ENCODE results near the gene NFYA.

Gene NFYA

GRCh38 chr6:41046084-41046483 lies 26.7 kb upstream of the NFYA start:
- DNase-seq (ENCODE audit: low spot score), result no peak

GRCh38 chr6:41047306-41047705 lies 25.5 kb upstream of the NFYA start:
- DNase-seq (ENCODE audit: low spot score), result no peak

GRCh38 chr6:41047745-41048732 lies 24.7 kb upstream of the NFYA start:
- no peak for DNase-seq (ENCODE audit: low spot score)

DNA sequence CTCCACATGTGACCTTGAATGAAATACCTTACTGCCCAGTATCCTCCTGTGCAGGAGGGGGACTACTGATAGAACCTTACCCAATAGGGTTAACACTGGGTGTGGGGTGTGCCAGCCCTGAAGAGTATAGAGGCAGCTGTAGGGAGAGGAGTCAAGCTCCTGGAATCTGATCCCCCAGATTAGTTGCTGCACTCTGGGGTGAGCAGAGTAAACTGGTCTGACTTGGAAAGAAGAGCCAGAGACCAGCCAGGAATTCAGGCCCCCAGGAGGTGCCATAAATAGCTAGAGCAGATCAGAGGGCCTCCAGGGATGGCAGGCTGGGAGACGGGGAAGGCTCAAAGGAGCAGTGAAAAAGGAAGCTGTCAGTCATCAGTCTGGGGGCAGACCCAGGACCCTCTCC lies 23.3 kb upstream of the NFYA start:
- no peak for DNase-seq (ENCODE audit: low spot score)

- no peak for DNase-seq (ENCODE audit: low spot score)
Measured at GRCh38 chr6:41049955-41050354, 22.8 kb upstream of the NFYA start.

GRCh38 chr6:41050536-41050935 lies 22.2 kb upstream of the NFYA start:
- DNase-seq (ENCODE audit: low spot score), result no peak

DNA sequence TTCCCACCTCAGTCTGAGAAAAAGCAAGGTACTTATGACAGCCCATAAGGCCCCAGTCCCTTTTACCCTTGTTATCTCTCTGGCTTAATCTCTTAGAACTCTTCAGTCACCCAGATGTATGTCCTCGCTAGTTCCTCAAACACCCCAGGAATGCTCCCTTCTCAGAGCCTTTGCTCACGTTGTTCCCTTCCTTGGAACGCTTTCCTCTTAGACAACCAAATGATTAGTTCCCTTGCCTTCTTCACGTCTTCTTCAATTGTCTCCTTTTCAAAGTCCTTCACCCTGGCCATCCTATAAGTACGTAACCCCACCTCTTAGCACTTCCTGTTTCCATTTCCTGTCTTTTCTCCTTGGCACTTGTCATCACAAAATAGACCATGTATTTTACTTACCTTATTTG lies 20.9 kb upstream of the NFYA start:
- DNase-seq (ENCODE audit: low spot score), result no peak

DNA sequence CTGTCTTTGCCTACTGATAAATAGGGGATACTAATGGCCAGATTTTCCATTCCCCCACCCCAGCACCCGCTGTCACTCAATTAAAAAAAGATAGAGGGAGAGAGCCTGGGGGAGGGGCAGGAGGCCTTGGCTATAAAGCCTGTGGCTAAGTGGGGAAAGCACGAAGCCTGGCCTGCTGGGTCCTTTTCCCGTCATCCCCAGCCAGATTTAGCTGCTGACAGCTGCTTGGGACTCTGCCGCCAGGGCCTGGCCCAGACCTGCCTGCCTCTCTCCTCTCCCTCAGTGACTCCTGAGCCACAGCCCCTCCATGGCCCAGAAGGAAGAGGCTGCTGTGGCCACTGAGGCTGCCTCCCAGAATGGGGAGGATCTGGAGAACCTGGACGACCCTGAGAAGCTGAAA lies 19.7 kb upstream of the NFYA start, which contains the start of gene APOBEC2:
TSS of gene APOBEC2 (plus strand) at position 162 of the 400 bp plus-strand sequence. CDS start at position 308, 146 bp downstream.
- no peak for DNase-seq (ENCODE audit: low spot score)

DNA sequence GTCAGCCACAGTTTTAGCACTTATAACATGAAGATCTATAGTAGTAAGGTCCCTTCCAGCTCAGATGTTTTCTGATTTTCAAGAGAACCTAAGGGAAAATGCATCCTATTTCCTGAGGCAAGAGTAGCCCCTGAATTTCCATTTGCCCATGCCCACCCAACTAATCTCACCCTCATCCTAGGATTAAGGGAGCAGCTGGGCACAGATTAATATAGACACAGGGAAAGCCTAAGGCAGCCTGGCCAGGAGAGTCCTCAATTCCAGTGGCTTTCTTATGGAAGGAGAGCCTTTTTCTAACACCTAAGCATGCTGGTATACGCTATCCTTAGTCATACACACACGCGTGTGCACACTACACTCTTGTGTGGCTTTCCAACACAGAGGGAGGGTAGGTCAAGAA lies 18.3 kb upstream of the NFYA start:
- DNase-seq (ENCODE audit: low spot score), result no peak

GRCh38 chr6:41055149-41055548 lies 17.6 kb upstream of the NFYA start:
- DNase-seq (ENCODE audit: low spot score), result no peak

DNA sequence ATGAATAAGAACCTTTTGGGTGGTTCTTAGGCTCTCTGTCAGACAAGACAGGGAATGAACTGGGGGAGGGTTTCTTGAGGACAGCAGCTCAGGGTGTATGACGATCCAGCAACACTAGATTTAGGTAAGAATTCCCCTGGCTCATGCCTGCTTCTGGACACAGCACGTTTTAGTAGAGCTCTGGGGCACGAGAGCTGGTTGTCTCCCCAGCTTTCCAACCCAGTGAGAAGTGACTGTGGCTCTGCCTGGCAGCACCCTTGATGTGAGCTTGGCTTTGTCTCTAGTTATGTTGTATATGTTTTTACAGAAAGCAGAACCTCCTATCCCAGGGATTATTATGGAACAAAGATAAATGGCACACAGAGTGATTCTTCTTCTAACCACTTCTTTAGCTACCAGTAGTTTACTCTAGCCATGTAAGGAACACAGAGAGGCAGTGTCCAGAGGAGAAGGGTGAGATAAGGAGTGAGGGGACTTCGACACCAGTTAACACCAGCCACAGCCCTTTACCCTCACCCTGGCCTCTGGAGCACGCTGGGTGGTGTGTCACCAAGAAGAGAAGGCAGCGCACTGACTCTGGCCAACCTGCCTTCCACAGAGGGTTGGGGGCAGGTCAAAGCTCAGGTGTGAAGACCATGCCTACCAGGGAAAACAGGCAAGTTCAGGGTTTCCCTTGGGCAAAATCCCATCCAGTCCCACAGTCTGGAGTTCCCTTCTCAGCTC lies 15.8 kb upstream of the NFYA start:
- no peak for DNase-seq (ENCODE audit: low spot score)

DNA sequence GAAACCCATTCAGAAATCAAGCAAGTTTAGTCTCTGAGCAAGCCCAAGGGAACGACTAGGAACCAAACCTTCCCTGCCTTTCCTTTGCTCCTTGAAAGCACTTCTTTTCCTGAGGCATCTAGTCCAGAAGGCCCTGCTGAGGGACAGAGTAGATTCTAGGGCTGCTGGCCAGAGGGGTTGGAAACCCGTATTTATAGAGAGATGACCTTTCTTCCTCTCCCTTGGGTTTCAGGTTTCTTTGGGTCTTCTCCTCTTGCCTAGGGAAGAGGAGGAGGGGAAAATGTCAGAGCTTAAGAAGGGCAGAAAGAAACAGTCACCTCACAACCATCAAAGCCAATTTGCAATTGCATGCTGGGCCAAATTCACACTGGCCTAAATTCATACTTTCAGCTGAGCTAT lies 14.0 kb upstream of the NFYA start:
- DNase-seq (ENCODE audit: low spot score), result no peak

GRCh38 chr6:41059556-41059955 lies 13.2 kb upstream of the NFYA start:
- no peak for DNase-seq (ENCODE audit: low spot score)

- no peak for DNase-seq (ENCODE audit: low spot score)
Measured at GRCh38 chr6:41061196-41061726, 11.5 kb upstream of the NFYA start.

DNA sequence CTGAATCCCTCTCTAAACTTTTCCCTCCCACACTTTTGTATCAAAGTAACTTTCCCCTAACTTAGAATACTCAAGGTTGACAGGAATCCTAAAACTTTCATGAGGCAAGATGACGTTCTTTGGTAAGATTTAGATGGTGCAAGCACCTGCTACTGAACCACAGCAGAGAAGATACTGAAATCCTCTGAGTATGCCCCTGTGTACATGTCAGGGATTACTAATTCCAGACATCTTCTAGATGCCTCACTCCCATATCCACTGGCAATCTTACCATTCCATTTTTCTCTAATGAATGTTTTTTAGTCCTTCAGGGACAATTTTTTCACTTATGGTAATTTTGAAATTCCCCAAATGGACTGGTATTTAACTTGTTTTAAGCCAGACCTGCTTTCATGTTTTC lies 10.7 kb upstream of the NFYA start:
- no peak for DNase-seq (ENCODE audit: low spot score)

DNA sequence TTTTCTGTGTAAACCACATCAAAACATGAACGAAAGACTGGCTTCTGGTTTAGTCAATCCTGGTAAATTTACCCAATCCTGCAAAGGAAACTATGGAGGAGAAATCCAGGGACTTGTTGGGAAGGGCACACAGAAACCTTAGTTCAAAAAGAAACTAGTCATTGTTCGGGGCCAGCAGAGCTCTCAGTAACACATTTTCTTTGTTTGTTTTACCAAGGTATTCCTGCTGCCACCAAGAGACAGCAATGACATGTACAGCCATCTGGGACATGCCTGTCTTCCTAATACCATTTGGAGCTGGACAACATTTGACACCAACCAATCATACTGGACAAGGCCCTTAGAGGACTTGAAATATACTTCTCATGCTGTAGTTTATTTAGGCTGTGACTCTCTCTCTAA lies 8.9 kb upstream of the NFYA start:
- no peak for DNase-seq (ENCODE audit: low spot score)

- no peak for DNase-seq (ENCODE audit: low spot score)
Measured at GRCh38 chr6:41064841-41065240, 7.9 kb upstream of the NFYA start.

DNA sequence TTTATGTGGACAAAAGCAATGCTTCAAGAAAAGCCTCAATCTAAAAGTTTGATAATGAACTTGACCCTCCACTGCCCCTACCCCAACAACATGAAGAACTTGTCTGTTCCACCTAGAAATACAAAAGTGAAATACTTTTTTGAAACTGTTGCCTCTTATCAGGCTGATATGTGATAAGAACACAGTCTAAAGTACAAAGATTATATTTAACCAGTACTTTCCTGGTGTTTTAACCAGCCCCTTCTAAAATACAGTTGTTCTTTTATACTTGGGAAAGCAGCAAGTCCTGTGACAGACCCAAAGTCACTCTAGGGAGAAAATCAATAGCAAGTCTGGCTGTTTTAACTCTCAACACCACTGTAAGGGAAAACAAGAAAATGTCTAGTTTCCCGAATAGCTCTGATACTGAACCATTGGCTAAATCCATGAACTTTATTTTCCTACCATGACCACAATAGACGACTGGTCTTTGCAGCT lies 7.2 kb upstream of the NFYA start:
- DNase-seq (ENCODE audit: low spot score), result no peak

DNA sequence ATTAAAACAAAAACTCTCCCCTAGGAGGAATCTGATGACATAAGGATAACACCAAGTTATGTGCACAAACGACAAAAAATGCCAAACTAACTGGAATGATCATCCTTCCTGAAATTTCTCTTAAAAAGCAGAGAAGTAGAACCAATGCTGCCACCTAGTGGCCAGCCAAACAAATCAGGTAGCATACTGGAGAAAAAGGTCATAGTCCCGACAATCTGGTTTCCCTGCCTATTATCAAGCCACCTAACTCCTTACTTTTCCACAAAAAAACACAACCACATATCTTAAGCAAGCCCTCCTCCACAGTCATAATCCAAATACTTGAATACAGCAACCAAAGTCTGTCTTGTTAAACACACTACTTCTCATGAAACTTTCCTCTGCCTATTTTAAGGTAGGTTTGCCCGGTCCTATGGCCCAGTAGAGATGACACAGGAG lies 5.9 kb upstream of the NFYA start:
- DNase-seq (ENCODE audit: low spot score), result peak; percentile 78

DNA sequence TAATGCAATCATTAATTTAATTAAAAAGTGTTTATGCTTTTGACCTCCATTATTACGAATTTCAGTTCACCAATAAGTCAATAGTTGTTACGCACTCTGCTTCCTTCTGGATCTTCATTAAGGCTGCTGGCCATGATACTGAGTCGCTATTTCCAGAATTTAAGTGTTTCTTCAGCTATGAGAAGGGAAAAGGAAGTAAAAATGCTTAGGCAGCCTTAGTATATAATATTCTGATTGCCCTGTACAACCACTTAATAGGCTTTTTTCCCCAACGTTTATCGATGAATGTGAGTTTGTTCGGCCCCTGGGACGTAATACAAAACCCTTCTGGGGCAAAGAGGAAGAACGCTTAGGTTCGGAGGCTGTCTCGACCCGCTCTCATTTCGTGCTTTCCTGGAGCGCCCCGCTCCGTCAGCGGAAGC lies 1.3 kb upstream of the NFYA start:
- no peak for DNase-seq (ENCODE audit: low spot score)

DNA sequence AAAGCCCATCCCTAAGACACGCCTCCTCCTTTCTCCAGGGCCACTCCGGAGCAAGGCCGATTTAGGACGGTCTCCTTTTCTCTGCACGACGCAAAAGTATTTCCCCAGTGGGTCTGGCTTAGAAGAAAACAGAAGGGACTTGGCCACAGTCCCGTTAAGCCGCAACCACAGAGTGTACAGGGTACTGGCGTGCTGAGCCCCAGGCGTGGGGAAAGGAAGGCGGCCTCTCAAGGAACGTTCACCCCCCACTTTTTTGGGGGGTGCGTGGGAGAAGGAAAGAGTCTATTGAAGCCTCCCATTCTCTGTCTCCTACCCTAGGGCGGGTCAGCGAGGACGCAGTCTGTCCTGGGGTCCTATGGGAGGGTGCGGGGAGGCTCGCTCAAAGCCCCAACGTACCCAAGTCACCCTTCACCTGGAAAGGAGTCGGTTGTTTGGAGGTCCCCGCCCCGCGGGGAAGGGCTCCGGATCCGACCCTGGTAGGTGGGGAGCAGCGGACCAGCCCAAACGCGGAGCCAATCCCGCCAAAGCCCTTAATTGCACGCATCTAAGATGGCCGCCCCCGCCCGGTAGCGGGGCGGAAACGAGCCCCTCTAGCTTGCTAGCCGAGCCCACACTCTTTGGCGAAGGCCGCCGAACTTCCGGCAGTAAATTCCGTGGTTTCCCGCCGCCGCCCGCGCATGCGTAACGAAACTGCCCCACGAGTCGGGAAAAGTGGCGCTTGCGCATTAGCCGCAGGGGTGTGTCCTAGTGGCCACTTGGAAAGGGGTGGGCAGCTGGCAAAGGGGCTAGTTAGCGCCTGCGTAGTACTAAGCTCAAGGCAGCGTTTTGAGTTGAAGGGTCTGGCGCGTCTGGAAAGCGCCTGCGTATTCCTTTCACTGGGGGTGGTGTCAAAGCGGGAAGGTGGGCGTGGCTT lies 595 bp upstream of the NFYA start, which contains the start of gene OARD1:
TSS of gene OARD1 (minus strand) at position 434 of the 913 bp plus-strand sequence. CDS start 722 bp downstream, outside the sequence.
- peak; percentile 99 for DNase-seq (ENCODE audit: low spot score)
